ENCODE data around the gene TSPAN10.

Gene TSPAN10

GRCh38 chr17:81603846-81604610 is 33.0 kb upstream of the TSPAN10 start:
- Histone ChIP-seq H3K4me3 (ENCODE audit: low read length in 2 of 2) (no peak overlapping the region), H4K91ac (ENCODE audit: low read depth, low read length, poor library complexity) (no peak overlapping the region), H3K36me3 (replicated peaks in 1 of 2; ENCODE audit: control insufficient read depth in 2 of 2, insufficient read depth in 2 of 2, low read length in 2 of 2) (peaks cover 42 to 94% of the 10 kb centered on the region in 2 donors), H3K27me3 (ENCODE audit: control insufficient read depth in 3 of 3, insufficient read depth in 3 of 3, low read depth in 1 of 3, low read length in 3 of 3) (no peaks in the 10 kb centered on the region), H2BK15ac (ENCODE audit: low read length) (no peak overlapping the region), H3K79me1 (ENCODE audit: low read depth, low read length) (peaks cover 2% of the 10 kb centered on the region), H4K8ac (ENCODE audit: low read depth, low read length) (no peak overlapping the region), H3K4me2 (ENCODE audit: insufficient read depth, low read length, poor library complexity, severe bottlenecking) (no peak overlapping the region), H2BK12ac (ENCODE audit: low read length) (no peak overlapping the region), H2BK120ac (ENCODE audit: low read depth, low read length) (no peak overlapping the region), H3K23ac (ENCODE audit: low read depth, low read length, poor library complexity) (no peak overlapping the region), H2BK5ac (ENCODE audit: low read length) (no peak overlapping the region), H3K9me3 (replicated peaks in 1 of 2; ENCODE audit: control insufficient read depth in 2 of 2, insufficient read depth in 1 of 2, low read depth in 1 of 2, low read length in 2 of 2) (no peaks in the 10 kb centered on the region), H3K4ac (ENCODE audit: low read length) (no peak overlapping the region), H3K14ac (ENCODE audit: low read length) (no peak overlapping the region), H3K4me1 (ENCODE audit: control insufficient read depth in 2 of 2, insufficient read depth in 1 of 2, low read depth in 1 of 2, low read length in 2 of 2) (no peaks in the 10 kb centered on the region), H2AK5ac (ENCODE audit: low read depth, low read length) (no peak overlapping the region), H3K18ac (ENCODE audit: low read length) (no peak overlapping the region), H3K27ac (replicated peaks; ENCODE audit: low read length) (no peak overlapping the region), H2AFZ (ENCODE audit: low read length) (no peak overlapping the region), H3K9ac (ENCODE audit: low read depth, low read length, poor library complexity) (no peak overlapping the region)
- no CpG with 5 or more reads among the region's 11 CpGs for WGBS, 2 donors (ENCODE audit: extremely low coverage in 2 of 2, insufficient read length in 2 of 2, insufficient replicate concordance in 1 of 2)
- no peak for DNase-seq (ENCODE audit: low spot score)

GRCh38 chr17:81607431-81607830 is 29.6 kb upstream of the TSPAN10 start:
- Histone ChIP-seq H3K23ac (ENCODE audit: low read depth, low read length, poor library complexity) (no peak overlapping the region), H2AFZ (ENCODE audit: low read length) (no peak overlapping the region), H4K8ac (ENCODE audit: low read depth, low read length) (no peak overlapping the region), H2BK15ac (ENCODE audit: low read length) (no peak overlapping the region), H2BK5ac (ENCODE audit: low read length) (no peak overlapping the region), H3K4me3 (ENCODE audit: low read length in 2 of 2) (no peak overlapping the region), H3K9ac (ENCODE audit: low read depth, low read length, poor library complexity) (no peak overlapping the region), H3K9me3 (replicated peaks in 1 of 2; ENCODE audit: control insufficient read depth in 2 of 2, insufficient read depth in 1 of 2, low read depth in 1 of 2, low read length in 2 of 2) (no peaks in the 10 kb centered on the region), H2BK12ac (ENCODE audit: low read length) (no peak overlapping the region), H3K27me3 (ENCODE audit: control insufficient read depth in 3 of 3, insufficient read depth in 3 of 3, low read depth in 1 of 3, low read length in 3 of 3) (no peaks in the 10 kb centered on the region), H4K91ac (ENCODE audit: low read depth, low read length, poor library complexity) (no peak overlapping the region), H3K4ac (ENCODE audit: low read length) (no peak overlapping the region), H3K4me2 (ENCODE audit: insufficient read depth, low read length, poor library complexity, severe bottlenecking) (no peak overlapping the region), H3K18ac (ENCODE audit: low read length) (no peak overlapping the region), H2BK120ac (ENCODE audit: low read depth, low read length) (no peak overlapping the region), H2AK5ac (ENCODE audit: low read depth, low read length) (no peak overlapping the region), H3K4me1 (ENCODE audit: control insufficient read depth in 2 of 2, insufficient read depth in 1 of 2, low read depth in 1 of 2, low read length in 2 of 2) (no peaks in the 10 kb centered on the region), H3K79me1 (ENCODE audit: low read depth, low read length) (peaks cover 2% of the 10 kb centered on the region), H3K36me3 (replicated peaks in 1 of 2; ENCODE audit: control insufficient read depth in 2 of 2, insufficient read depth in 2 of 2, low read length in 2 of 2) (peaks cover 40 to 89% of the 10 kb centered on the region in 2 donors), H3K27ac (replicated peaks; ENCODE audit: low read length) (no peak overlapping the region), H3K14ac (ENCODE audit: low read length) (no peak overlapping the region)
- no peak for DNase-seq (ENCODE audit: low spot score)
- no CpG with 5 or more reads among the region's 6 CpGs for WGBS, 2 donors (ENCODE audit: extremely low coverage in 2 of 2, insufficient read length in 2 of 2, insufficient replicate concordance in 1 of 2)

- Histone ChIP-seq H3K18ac (ENCODE audit: low read length) (no peak overlapping the region), H3K14ac (ENCODE audit: low read length) (no peak overlapping the region), H4K91ac (ENCODE audit: low read depth, low read length, poor library complexity) (no peak overlapping the region), H2BK15ac (ENCODE audit: low read length) (no peak overlapping the region), H3K4me3 (ENCODE audit: low read length in 2 of 2) (no peak overlapping the region), H4K8ac (ENCODE audit: low read depth, low read length) (no peak overlapping the region), H3K27me3 (ENCODE audit: control insufficient read depth in 3 of 3, insufficient read depth in 3 of 3, low read depth in 1 of 3, low read length in 3 of 3) (no peaks in the 10 kb centered on the region), H3K4ac (ENCODE audit: low read length) (no peak overlapping the region), H2BK120ac (ENCODE audit: low read depth, low read length) (no peak overlapping the region), H3K9me3 (replicated peaks in 1 of 2; ENCODE audit: control insufficient read depth in 2 of 2, insufficient read depth in 1 of 2, low read depth in 1 of 2, low read length in 2 of 2) (no peaks in the 10 kb centered on the region), H3K9ac (ENCODE audit: low read depth, low read length, poor library complexity) (no peak overlapping the region), H3K4me1 (ENCODE audit: control insufficient read depth in 2 of 2, insufficient read depth in 1 of 2, low read depth in 1 of 2, low read length in 2 of 2) (no peaks in the 10 kb centered on the region), H2AK5ac (ENCODE audit: low read depth, low read length) (no peak overlapping the region), H2BK5ac (ENCODE audit: low read length) (no peak overlapping the region), H3K79me1 (ENCODE audit: low read depth, low read length) (peaks cover 2% of the 10 kb centered on the region), H2AFZ (ENCODE audit: low read length) (no peak overlapping the region), H2BK12ac (ENCODE audit: low read length) (no peak overlapping the region), H3K36me3 (replicated peaks in 1 of 2; ENCODE audit: control insufficient read depth in 2 of 2, insufficient read depth in 2 of 2, low read length in 2 of 2) (peaks cover 44 to 89% of the 10 kb centered on the region in 2 donors), H3K4me2 (ENCODE audit: insufficient read depth, low read length, poor library complexity, severe bottlenecking) (no peak overlapping the region), H3K23ac (ENCODE audit: low read depth, low read length, poor library complexity) (no peak overlapping the region), H3K27ac (replicated peaks; ENCODE audit: low read length) (no peak overlapping the region)
- DNase-seq (ENCODE audit: low spot score) = no peak
- no CpG with 5 or more reads among the region's 4 CpGs for WGBS, 2 donors (ENCODE audit: extremely low coverage in 2 of 2, insufficient read length in 2 of 2, insufficient replicate concordance in 1 of 2)
Measured at GRCh38 chr17:81608082-81608481, 28.9 kb upstream of the TSPAN10 start.

GRCh38 chr17:81608605-81609004 is 28.4 kb upstream of the TSPAN10 start:
- H3K36me3 ChIP-seq (replicated peaks in 1 of 2; ENCODE audit: control insufficient read depth in 2 of 2, insufficient read depth in 2 of 2, low read length in 2 of 2) = peaks cover 45 to 89% of the 10 kb centered on the region in 2 donors

More at GRCh38 chr17:81608605-81609004, 28.4 kb upstream of the TSPAN10 start:
- Histone ChIP-seq H4K91ac (ENCODE audit: low read depth, low read length, poor library complexity) (no peak overlapping the region), H3K9me3 (replicated peaks in 1 of 2; ENCODE audit: control insufficient read depth in 2 of 2, insufficient read depth in 1 of 2, low read depth in 1 of 2, low read length in 2 of 2) (no peaks in the 10 kb centered on the region), H3K4ac (ENCODE audit: low read length) (no peak overlapping the region), H2AK5ac (ENCODE audit: low read depth, low read length) (no peak overlapping the region), H2AFZ (ENCODE audit: low read length) (no peak overlapping the region), H3K23ac (ENCODE audit: low read depth, low read length, poor library complexity) (no peak overlapping the region), H3K27me3 (ENCODE audit: control insufficient read depth in 3 of 3, insufficient read depth in 3 of 3, low read depth in 1 of 3, low read length in 3 of 3) (no peaks in the 10 kb centered on the region), H3K4me2 (ENCODE audit: insufficient read depth, low read length, poor library complexity, severe bottlenecking) (no peak overlapping the region), H3K14ac (ENCODE audit: low read length) (no peak overlapping the region), H3K4me1 (ENCODE audit: control insufficient read depth in 2 of 2, insufficient read depth in 1 of 2, low read depth in 1 of 2, low read length in 2 of 2) (no peaks in the 10 kb centered on the region), H3K4me3 (ENCODE audit: low read length in 2 of 2) (no peak overlapping the region), H2BK15ac (ENCODE audit: low read length) (no peak overlapping the region), H3K18ac (ENCODE audit: low read length) (no peak overlapping the region), H3K9ac (ENCODE audit: low read depth, low read length, poor library complexity) (no peak overlapping the region), H2BK120ac (ENCODE audit: low read depth, low read length) (no peak overlapping the region), H2BK12ac (ENCODE audit: low read length) (no peak overlapping the region), H2BK5ac (ENCODE audit: low read length) (no peak overlapping the region), H3K27ac (replicated peaks; ENCODE audit: low read length) (no peak overlapping the region), H3K79me1 (ENCODE audit: low read depth, low read length) (peaks cover 2% of the 10 kb centered on the region), H4K8ac (ENCODE audit: low read depth, low read length) (no peak overlapping the region)
- WGBS, 2 donors (ENCODE audit: extremely low coverage in 2 of 2, insufficient read length in 2 of 2, insufficient replicate concordance in 1 of 2) = no CpG with 5 or more reads among the region's 13 CpGs
- DNase-seq (ENCODE audit: low spot score) = no peak
